Stimulated activated CD8-positive, alpha-beta memory T cell treated with anti-CD3 and anti-CD28 coated beads, Interleukin-4, amount 100 ng/mL, for 1 hour (primary cell): ENCODE data around the gene DIS3.
"Not testable (repeated sequence)": the region's sequence is repeated elsewhere in the genome, so short reads cannot be mapped to it uniquely, and the experiment has no call there.

Experiments used
- DNase-seq, 2 donors: peaks; one replicate each; pipeline ENCODE4 v3.0.0-alpha.2; 2020; ENCODE audit warnings: low read depth in 2 of 2, low spot score in 1 of 2

DIS3 gene, protein sequence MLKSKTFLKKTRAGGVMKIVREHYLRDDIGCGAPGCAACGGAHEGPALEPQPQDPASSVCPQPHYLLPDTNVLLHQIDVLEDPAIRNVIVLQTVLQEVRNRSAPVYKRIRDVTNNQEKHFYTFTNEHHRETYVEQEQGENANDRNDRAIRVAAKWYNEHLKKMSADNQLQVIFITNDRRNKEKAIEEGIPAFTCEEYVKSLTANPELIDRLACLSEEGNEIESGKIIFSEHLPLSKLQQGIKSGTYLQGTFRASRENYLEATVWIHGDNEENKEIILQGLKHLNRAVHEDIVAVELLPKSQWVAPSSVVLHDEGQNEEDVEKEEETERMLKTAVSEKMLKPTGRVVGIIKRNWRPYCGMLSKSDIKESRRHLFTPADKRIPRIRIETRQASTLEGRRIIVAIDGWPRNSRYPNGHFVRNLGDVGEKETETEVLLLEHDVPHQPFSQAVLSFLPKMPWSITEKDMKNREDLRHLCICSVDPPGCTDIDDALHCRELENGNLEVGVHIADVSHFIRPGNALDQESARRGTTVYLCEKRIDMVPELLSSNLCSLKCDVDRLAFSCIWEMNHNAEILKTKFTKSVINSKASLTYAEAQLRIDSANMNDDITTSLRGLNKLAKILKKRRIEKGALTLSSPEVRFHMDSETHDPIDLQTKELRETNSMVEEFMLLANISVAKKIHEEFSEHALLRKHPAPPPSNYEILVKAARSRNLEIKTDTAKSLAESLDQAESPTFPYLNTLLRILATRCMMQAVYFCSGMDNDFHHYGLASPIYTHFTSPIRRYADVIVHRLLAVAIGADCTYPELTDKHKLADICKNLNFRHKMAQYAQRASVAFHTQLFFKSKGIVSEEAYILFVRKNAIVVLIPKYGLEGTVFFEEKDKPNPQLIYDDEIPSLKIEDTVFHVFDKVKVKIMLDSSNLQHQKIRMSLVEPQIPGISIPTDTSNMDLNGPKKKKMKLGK

GRCh38 chr13:72781451-72782439, at the start of gene DIS3, which contains the start of gene PIBF1:
DIS3 (minus strand) TSS chr13:72781900; CDS start chr13:72781832, 68 bp downstream.
PIBF1 (plus strand) TSS chr13:72782133; CDS start chr13:72783470, 1,337 bp downstream.
- peak; percentile 88 to 89 for DNase-seq

GRCh38 chr13:72823724-72824123, 42.0 kb upstream of the DIS3 start:
- DNase-seq: no peak

- DNase-seq: no peak
These were observed 41.4 kb upstream of the DIS3 start for GRCh38 chr13:72823081-72823480.

GRCh38 chr13:72820898-72821279, 39.2 kb upstream of the DIS3 start:
- DNase-seq: no peak

DNA sequence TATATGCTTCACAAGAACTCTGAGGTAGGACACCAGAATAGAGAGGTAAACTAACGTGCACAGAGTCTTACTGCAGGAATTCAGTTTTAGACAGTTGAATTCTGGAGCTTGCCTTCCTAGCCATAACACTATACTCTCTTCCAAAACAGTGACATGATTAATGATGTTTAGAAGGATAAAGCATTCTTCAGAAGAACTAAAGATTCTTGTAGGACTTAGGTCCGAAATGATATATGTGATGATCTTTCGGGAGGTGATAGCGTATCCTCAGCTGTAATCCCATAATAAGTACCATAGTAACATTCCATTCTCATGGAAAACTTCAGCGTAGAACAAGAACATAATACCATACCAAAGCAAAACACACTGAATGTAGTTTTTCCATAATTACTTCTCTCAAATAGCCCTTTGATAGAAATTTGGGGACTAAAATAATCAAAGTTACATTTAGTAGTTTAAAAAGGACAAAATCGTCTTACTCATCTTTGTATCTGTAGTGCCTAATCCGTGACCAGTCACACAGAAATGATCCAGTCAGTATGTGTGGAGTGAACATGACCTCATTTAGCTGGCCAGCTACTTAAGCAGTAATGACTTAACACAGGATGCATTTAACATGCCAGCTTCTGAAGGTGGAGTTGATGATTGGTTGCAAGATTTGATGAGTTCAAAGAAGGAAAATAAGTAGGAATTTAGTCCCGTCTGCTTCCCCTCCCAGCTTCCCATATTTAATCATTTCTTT, 38.6 kb upstream of the DIS3 start:
- no peak for DNase-seq

- DNase-seq: no peak
These were observed 27.3 kb upstream of the DIS3 start for GRCh38 chr13:72808917-72809500.

- DNase-seq: not testable (repeated sequence)
These were observed 24.8 kb upstream of the DIS3 start for GRCh38 chr13:72806514-72806913.

DNA sequence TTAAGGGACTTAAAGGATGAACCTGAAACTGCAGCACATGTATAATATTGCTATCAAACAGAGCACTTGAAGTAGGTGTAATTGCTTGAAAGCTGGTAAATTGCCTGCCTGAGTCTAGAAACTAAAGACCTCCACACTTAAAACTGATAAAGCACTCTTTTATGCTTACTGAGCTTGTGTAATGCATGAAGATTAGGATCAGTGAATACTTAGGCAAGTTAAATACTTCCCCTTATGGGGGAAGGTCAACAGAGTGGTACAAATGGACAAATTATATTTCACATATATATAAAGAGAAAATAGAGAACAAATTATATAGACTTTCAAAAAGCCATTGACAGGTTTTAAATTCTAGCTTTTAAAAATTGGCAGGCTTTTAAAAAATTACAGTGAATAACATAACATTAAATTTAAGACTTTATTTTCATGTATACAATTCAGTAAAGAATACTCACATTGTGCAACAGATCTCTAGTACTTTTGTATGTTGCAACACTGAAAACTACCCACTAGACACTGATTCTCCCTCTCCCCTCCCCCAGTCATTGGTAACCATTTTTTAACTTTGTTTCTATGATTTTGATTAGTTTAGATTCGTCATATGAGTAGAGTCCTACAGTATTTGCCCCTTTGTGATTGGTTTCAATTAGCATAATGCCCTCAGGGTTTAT, 24.1 kb upstream of the DIS3 start:
- DNase-seq: no peak

- no peak for DNase-seq
These were observed 22.6 kb upstream of the DIS3 start for GRCh38 chr13:72804301-72804700.

DNA sequence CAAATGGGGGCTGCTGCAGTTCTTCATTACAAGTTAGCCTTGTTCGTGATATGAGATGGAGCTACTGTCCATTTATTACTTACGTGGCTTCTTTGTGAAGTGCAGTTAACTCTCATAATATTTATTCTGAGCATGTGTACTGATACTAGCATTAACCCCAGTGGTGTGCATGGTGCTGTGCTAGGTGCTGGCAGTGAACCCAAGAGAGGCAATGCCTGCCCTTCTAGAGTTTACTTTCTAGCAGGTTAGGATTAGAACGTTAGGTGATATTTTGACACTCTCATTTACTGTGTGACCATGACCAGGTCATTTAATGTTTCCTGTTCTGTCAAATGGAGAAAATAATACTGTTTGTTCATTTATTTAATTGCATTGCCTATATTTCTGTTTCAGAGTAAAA, 17.1 kb upstream of the DIS3 start:
- DNase-seq: no peak

DNA sequence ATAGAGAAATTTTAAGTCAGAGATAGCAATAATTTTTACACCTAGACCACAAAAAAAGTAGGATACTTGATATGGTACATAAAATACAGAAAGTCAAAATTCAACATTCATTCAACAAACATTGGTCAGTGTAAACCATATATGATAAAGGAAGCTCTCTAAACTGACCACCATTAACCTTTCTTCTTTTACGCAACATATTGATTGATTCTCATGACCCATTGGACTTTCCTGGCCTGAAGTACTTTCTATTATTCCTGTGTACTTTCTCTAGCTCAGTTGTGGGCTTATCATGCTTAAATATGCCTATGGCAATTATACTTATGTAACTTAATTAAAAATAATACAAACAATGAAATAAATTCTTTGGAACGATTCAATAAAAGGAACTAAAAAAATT, 10.9 kb upstream of the DIS3 start:
- no peak for DNase-seq

DNA sequence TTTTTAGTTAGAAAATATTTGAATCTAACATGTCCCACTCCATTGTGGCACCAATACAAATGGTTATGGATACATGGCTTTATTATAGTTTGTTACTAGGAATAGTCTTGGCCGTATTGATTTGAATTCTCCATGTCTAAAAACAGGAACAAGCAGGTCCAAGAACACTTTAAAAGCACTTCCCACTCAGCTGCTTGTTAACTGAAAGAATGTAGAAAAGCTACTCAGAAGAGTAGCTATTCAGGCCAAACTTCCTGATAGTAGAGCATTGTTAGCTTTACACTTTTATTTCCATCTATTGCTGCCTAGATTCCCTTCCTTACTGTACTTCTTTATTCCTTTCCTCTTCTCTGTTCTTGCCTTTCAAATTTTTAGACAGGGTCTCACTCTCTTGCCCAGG, 7.1 kb upstream of the DIS3 start:
- no peak for DNase-seq

DNA sequence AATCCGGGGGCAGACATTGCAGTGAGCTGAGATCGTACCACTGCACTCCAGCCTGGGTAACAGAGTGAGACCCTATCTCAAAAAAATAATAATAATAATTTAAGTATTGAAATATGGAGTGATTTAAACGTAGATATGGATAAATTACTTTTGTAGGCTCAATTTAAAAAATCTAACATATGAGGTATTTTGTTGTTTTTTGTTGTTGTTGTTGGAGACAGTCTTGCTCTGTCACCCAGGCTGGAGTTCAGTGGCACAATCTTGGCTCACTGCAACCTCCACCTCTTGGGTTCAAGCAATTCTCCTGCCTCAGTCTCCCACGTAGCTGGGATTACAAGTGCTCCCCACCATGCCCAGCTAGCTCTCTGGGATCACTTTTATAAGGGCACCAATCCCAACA, 3.0 kb upstream of the DIS3 start:
- not testable (repeated sequence) for DNase-seq

DNA sequence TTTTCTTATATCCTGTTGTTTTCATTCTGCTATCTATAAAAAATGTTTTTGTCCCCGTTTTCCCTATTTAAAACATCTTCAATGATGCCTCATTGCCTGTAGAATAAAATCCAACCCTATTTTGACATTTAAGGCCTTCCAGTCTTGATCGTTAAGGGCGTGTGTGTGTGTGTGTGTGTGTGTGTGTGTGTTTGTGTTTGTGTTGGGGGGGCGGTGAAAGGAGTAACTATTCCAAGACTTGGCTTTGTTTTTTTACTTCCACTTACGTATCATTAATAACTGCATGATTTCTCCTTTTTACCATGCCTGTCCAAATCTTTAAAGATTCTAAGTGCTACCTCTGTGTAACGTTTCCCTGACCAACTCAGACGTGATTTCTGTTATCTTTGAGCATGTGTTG, 1.0 kb upstream of the DIS3 start:
- DNase-seq: no peak

GRCh38 chr13:72774019-72774418, 7.7 kb downstream of the DIS3 start:
- no peak for DNase-seq

DNA sequence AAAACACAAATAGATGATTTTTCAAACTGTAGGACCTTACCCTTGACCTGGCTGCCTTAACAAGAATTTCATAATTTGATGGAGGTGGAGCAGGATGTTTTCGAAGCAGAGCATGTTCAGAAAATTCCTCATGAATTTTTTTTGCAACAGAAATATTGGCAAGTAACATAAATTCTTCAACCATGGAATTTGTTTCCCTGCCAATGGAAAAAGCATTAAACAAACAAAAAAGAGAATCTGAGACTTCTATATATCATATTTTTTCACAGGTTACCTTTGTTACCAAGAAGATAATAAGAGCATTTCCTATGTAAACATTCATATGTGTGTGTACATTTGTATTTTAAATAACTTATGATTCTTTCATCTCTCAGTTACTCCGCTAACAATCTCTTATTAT, 18.3 kb downstream of the DIS3 start:
- no peak for DNase-seq

DNA sequence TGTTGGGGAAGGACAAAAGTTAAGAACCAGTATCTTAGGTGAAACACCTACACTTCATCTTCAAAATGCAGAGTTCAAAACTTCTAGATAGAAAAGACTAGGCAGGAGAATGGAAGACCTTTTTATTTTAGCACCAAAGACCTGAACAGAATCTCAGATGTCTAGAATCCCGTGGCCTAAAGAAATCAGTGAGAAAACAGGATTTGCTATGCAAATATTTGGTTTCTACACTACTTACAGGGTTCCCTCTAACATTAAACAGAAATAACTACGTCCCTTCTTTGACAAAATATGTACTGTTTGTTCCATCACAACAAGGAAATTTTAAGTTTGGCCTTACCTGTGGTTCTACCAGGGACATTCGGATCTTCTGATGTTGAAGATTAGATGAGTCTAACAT, 21.5 kb downstream of the DIS3 start:
- DNase-seq: no peak

DNA sequence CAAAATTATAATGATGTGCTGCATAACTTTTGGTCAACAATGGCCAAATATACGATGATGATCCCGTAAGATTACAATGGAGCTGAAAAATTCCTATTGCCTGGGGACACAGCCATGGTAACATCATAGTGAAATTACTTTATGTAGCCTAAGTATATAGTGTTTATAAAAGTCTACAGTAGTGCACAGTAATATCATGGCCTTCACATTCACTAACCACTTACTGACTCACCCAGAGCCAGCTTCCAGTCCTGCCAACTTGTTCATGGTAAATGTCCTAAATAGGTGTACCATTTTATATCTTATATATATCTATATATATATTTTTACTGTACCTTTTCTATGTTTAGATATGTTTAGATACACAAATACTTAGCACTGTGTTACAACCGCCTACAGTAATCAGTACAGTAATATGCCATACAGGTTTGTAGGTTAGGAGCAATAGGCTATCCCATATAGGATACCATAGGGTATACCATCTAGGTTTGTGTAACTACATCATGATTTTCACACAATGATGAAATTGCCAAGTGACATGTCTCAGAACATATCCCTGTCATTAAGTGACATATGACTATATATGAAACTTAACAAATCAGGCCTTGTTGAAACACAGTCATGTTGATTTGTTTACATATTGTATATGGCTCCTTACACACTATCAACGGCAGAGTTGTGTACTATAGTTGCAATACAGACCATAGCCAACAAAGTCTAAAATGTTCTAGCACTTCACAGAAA, 23.7 kb downstream of the DIS3 start:
- no peak for DNase-seq
